Measurements from ENCODE around the gene NINJ2.

NINJ2 gene

GRCh38 chr12:562634-563033 is 100.6 kb downstream of the NINJ2 start:
- peak overlapping the region; percentile 50 to 61 for H3K4me3 ChIP-seq (ENCODE audit: low read depth in 1 of 2, low read length in 1 of 2)
- peaks cover 47 to 59% of the 10 kb centered on the region in 2 experiments for H3K4me1 ChIP-seq (ENCODE audit: control insufficient read depth in 1 of 2, insufficient read depth in 1 of 2, low read depth in 1 of 2, low read length in 1 of 2)
- peaks cover 25% of the 10 kb centered on the region for H3K36me3 ChIP-seq
- H3K27ac ChIP-seq: peak overlapping the region; percentile 93
- H3K27me3 ChIP-seq: no peaks in the 10 kb centered on the region
- TF ChIP-seq CTCF (IDR thresholded peaks at IDR 0.05): no peak
- no peaks in the 10 kb centered on the region for H3K9me3 ChIP-seq

- Histone ChIP-seq H3K27ac (peak overlapping the region; percentile 93), H3K4me1 (ENCODE audit: control insufficient read depth in 1 of 2, insufficient read depth in 1 of 2, low read depth in 1 of 2, low read length in 1 of 2) (peaks cover 47 to 59% of the 10 kb centered on the region in 2 experiments), H3K4me3 (ENCODE audit: low read depth in 1 of 2, low read length in 1 of 2) (peak overlapping the region; percentile 50 to 61), H3K27me3 (no peaks in the 10 kb centered on the region), H3K9me3 (no peaks in the 10 kb centered on the region), H3K36me3 (peaks cover 29% of the 10 kb centered on the region)
- no peak for TF ChIP-seq CTCF (IDR thresholded peaks at IDR 0.05)
These were observed 101.2 kb downstream of the NINJ2 start for GRCh38 chr12:561908-562593.

GRCh38 chr12:561391-561705 is 101.9 kb downstream of the NINJ2 start:
- TF ChIP-seq CTCF (IDR thresholded peaks at IDR 0.05): no peak
- Histone ChIP-seq H3K4me3 (ENCODE audit: low read depth in 1 of 2, low read length in 1 of 2) (peak overlapping the region; percentile 50 to 61), H3K27me3 (no peaks in the 10 kb centered on the region), H3K4me1 (ENCODE audit: control insufficient read depth in 1 of 2, insufficient read depth in 1 of 2, low read depth in 1 of 2, low read length in 1 of 2) (peaks cover 47 to 59% of the 10 kb centered on the region in 2 experiments), H3K9me3 (no peaks in the 10 kb centered on the region), H3K36me3 (peaks cover 29% of the 10 kb centered on the region), H3K27ac (peak overlapping the region; percentile 93)

- TF ChIP-seq CTCF (IDR thresholded peaks at IDR 0.05): no peak
- H3K9me3 ChIP-seq: no peaks in the 10 kb centered on the region
- peaks cover 26% of the 10 kb centered on the region for H3K36me3 ChIP-seq
- H3K27me3 ChIP-seq: no peaks in the 10 kb centered on the region
- H3K4me1 ChIP-seq (ENCODE audit: control insufficient read depth in 1 of 2, insufficient read depth in 1 of 2, low read depth in 1 of 2, low read length in 1 of 2): peaks cover 47 to 59% of the 10 kb centered on the region in 2 experiments
- H3K27ac ChIP-seq: peak overlapping the region; percentile 93
- peak overlapping the region in 1 of 2 experiments; percentile 61 for H3K4me3 ChIP-seq (ENCODE audit: low read depth in 1 of 2, low read length in 1 of 2)
These were observed 102.4 kb downstream of the NINJ2 start for GRCh38 chr12:560691-561390.

- H3K27ac ChIP-seq: peak overlapping the region; percentile 93
- H3K9me3 ChIP-seq: no peaks in the 10 kb centered on the region
- no peak for TF ChIP-seq CTCF (IDR thresholded peaks at IDR 0.05)
- H3K27me3 ChIP-seq: no peaks in the 10 kb centered on the region
- H3K36me3 ChIP-seq: peaks cover 18% of the 10 kb centered on the region
- peak overlapping the region in 1 of 2 experiments; percentile 10 for H3K4me3 ChIP-seq (ENCODE audit: low read depth in 1 of 2, low read length in 1 of 2)
- peaks cover 47 to 61% of the 10 kb centered on the region in 2 experiments for H3K4me1 ChIP-seq (ENCODE audit: control insufficient read depth in 1 of 2, insufficient read depth in 1 of 2, low read depth in 1 of 2, low read length in 1 of 2)
These were observed 103.3 kb downstream of the NINJ2 start for GRCh38 chr12:559906-560455.
